ENCODE data around the gene ATXN10.

DNA sequence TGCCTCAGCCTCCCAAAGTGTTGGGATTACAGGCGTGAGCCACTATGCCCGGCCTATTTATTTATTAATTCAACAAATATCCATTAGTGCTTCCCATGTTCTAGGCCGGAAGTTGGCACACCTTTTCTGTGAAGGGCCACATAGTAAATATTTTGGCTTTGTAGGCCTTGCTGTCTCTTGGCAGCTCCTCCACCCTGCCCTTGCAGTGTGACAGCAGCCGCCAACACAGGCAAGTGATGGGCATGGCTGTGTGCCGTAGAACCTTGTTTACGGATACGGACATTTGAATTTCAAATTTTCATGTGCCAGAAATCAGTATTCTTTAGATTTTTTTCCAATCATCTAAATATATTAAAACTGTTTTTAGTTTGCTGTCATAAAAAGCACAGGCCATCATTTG lies 165.9 kb downstream of the ATXN10 start:
- TF ChIP-seq POLR2AphosphoS5 (IDR thresholded peaks at IDR 0.05; ENCODE audit: low read depth): no peak
- TF ChIP-seq, protein P1, sequence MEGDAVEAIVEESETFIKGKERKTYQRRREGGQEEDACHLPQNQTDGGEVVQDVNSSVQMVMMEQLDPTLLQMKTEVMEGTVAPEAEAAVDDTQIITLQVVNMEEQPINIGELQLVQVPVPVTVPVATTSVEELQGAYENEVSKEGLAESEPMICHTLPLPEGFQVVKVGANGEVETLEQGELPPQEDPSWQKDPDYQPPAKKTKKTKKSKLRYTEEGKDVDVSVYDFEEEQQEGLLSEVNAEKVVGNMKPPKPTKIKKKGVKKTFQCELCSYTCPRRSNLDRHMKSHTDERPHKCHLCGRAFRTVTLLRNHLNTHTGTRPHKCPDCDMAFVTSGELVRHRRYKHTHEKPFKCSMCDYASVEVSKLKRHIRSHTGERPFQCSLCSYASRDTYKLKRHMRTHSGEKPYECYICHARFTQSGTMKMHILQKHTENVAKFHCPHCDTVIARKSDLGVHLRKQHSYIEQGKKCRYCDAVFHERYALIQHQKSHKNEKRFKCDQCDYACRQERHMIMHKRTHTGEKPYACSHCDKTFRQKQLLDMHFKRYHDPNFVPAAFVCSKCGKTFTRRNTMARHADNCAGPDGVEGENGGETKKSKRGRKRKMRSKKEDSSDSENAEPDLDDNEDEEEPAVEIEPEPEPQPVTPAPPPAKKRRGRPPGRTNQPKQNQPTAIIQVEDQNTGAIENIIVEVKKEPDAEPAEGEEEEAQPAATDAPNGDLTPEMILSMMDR (IDR thresholded peaks at IDR 0.05; ENCODE audit: insufficient read depth, low read length): no peak
- no peak for TF ChIP-seq GABPA (IDR thresholded peaks at IDR 0.05; ENCODE audit: low read depth)
- TF ChIP-seq, protein P2, sequence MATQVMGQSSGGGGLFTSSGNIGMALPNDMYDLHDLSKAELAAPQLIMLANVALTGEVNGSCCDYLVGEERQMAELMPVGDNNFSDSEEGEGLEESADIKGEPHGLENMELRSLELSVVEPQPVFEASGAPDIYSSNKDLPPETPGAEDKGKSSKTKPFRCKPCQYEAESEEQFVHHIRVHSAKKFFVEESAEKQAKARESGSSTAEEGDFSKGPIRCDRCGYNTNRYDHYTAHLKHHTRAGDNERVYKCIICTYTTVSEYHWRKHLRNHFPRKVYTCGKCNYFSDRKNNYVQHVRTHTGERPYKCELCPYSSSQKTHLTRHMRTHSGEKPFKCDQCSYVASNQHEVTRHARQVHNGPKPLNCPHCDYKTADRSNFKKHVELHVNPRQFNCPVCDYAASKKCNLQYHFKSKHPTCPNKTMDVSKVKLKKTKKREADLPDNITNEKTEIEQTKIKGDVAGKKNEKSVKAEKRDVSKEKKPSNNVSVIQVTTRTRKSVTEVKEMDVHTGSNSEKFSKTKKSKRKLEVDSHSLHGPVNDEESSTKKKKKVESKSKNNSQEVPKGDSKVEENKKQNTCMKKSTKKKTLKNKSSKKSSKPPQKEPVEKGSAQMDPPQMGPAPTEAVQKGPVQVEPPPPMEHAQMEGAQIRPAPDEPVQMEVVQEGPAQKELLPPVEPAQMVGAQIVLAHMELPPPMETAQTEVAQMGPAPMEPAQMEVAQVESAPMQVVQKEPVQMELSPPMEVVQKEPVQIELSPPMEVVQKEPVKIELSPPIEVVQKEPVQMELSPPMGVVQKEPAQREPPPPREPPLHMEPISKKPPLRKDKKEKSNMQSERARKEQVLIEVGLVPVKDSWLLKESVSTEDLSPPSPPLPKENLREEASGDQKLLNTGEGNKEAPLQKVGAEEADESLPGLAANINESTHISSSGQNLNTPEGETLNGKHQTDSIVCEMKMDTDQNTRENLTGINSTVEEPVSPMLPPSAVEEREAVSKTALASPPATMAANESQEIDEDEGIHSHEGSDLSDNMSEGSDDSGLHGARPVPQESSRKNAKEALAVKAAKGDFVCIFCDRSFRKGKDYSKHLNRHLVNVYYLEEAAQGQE (IDR thresholded peaks at IDR 0.05; ENCODE audit: insufficient replicate concordance, low read depth): no peak
- no peak for TF ChIP-seq SPI1 (IDR thresholded peaks at IDR 0.05; ENCODE audit: borderline replicate concordance, low read depth)

Data from HL-60 (cell line).